ENCODE results near the gene CPLX4.

CPLX4 gene

GRCh38 chr18:59318460-59319050, at the start of gene CPLX4:
CPLX4 (minus strand) TSS chr18:59318649; CDS start chr18:59318462, 187 bp downstream.
- DNase-seq = no peak

- no peak for DNase-seq
Measured at GRCh38 chr18:59360381-59360780, 41.9 kb upstream of the CPLX4 start.

GRCh38 chr18:59359576-59359952, 41.1 kb upstream of the CPLX4 start:
- no peak for DNase-seq

GRCh38 chr18:59358712-59359575, 40.5 kb upstream of the CPLX4 start, which contains the start of gene LMAN1:
LMAN1 (minus strand) TSS chr18:59359265; CDS start chr18:59359244, 21 bp downstream.
- DNase-seq = peak; percentile 62 to 81

- no peak for DNase-seq
Measured at GRCh38 chr18:59358414-59358711, 39.9 kb upstream of the CPLX4 start.

- DNase-seq = no peak
Measured at GRCh38 chr18:59357928-59358327, 39.5 kb upstream of the CPLX4 start.

- DNase-seq = no peak
Measured at GRCh38 chr18:59354731-59355130, 36.3 kb upstream of the CPLX4 start.

- DNase-seq = no peak
Measured at GRCh38 chr18:59353079-59353680, 34.7 kb upstream of the CPLX4 start.

GRCh38 chr18:59352250-59352855, 33.9 kb upstream of the CPLX4 start:
- no peak for DNase-seq

GRCh38 chr18:59345556-59345955, 27.1 kb upstream of the CPLX4 start:
- DNase-seq = no peak

- DNase-seq = no peak
Measured at GRCh38 chr18:59344996-59345395, 26.5 kb upstream of the CPLX4 start.

GRCh38 chr18:59343926-59344325, 25.5 kb upstream of the CPLX4 start:
- no peak for DNase-seq

GRCh38 chr18:59340817-59341216, 22.4 kb upstream of the CPLX4 start:
- no peak for DNase-seq

GRCh38 chr18:59340312-59340711, 21.9 kb upstream of the CPLX4 start:
- DNase-seq = no peak

GRCh38 chr18:59332986-59333385, 14.5 kb upstream of the CPLX4 start:
- DNase-seq = no peak

GRCh38 chr18:59328683-59329082, 10.2 kb upstream of the CPLX4 start:
- DNase-seq = no peak

GRCh38 chr18:59325965-59326364, 7.5 kb upstream of the CPLX4 start:
- no peak for DNase-seq

- no peak for DNase-seq
Measured at GRCh38 chr18:59324623-59324971, 6.1 kb upstream of the CPLX4 start.

GRCh38 chr18:59323931-59324622, 5.6 kb upstream of the CPLX4 start:
- no peak for DNase-seq

- no peak for DNase-seq
Measured at GRCh38 chr18:59311631-59312030, 6.8 kb downstream of the CPLX4 start.

GRCh38 chr18:59308938-59309260, 9.6 kb downstream of the CPLX4 start:
- DNase-seq = no peak

GRCh38 chr18:59308248-59308937, 10.1 kb downstream of the CPLX4 start:
- DNase-seq = no peak

- DNase-seq = no peak
Measured at GRCh38 chr18:59306640-59307039, 11.8 kb downstream of the CPLX4 start.

Measured in cerebellar nuclear complex (tissue), 1 donor.